Esophagus muscularis mucosa (tissue), 3 donors: ENCODE results near the gene DUSP11.

Source experiments
- POLR2A ChIP-seq: fragments of 450-650 bp; IDR thresholded peaks from one replicate; pipeline ENCODE4 v1.6.1; 2017; ENCODE audit warnings: antibody characterized with exemption, moderate library complexity, mild to moderate bottlenecking, low read depth
- POLR2AphosphoS5 ChIP-seq, 2 donors: sonication (generic); formaldehyde crosslinking; IDR thresholded peaks; one replicate each; pipeline ENCODE4 v1.6.1; 2017; ENCODE audit warnings: antibody characterized with exemption in 2 of 2
- TF ChIP-seq, protein P1 (sequence below), 3 experiments: fragments of 200-600 bp in 2 of 3; fragments of 450-650 bp in 1 of 3; sonication (generic) in 2 of 3; IDR thresholded peaks; one replicate each; pipeline ENCODE4 v1.5.1; 2017 to 2019; ENCODE audit warnings: antibody characterized with exemption in 3 of 3, mild to moderate bottlenecking in 2 of 3, moderate library complexity in 1 of 3

DNA sequence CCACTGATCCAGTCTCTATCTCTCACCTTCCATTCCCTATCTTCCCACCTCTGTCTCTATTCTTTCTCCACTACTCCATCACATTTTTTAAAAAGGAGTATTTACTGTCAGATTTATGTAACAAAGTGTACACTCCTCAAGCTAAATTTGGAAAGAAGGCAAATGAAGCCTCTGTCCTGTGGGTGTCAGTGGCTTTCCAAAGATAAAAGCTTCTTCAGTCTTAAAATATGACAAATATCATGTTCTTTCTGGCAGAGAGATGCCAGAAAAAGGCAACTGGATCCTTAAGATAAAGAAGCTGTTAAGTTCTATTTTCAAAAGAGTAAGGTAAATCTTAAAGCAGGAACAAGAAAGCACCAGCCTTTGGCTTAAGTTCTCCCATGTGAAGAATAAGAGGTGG, 7.1 kb downstream of the DUSP11 start:
- TF ChIP-seq, protein P1, sequence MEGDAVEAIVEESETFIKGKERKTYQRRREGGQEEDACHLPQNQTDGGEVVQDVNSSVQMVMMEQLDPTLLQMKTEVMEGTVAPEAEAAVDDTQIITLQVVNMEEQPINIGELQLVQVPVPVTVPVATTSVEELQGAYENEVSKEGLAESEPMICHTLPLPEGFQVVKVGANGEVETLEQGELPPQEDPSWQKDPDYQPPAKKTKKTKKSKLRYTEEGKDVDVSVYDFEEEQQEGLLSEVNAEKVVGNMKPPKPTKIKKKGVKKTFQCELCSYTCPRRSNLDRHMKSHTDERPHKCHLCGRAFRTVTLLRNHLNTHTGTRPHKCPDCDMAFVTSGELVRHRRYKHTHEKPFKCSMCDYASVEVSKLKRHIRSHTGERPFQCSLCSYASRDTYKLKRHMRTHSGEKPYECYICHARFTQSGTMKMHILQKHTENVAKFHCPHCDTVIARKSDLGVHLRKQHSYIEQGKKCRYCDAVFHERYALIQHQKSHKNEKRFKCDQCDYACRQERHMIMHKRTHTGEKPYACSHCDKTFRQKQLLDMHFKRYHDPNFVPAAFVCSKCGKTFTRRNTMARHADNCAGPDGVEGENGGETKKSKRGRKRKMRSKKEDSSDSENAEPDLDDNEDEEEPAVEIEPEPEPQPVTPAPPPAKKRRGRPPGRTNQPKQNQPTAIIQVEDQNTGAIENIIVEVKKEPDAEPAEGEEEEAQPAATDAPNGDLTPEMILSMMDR (IDR thresholded peaks at IDR 0.05), result no peak
- TF ChIP-seq POLR2AphosphoS5 (IDR thresholded peaks at IDR 0.05) (no peak), POLR2A (no peak)
